ENCODE measurements around the gene DGLUCY.
"Not testable (repeated sequence)": the region's sequence is repeated elsewhere in the genome, so short reads cannot be mapped to it uniquely, and the experiment has no call there.

Gene DGLUCY

GRCh38 chr14:91139776-91140175, 25.9 kb downstream of the DGLUCY start:
- no peak for DNase-seq

- no peak for DNase-seq
These were observed 26.8 kb downstream of the DGLUCY start for GRCh38 chr14:91140672-91141071.

GRCh38 chr14:91142214-91142668, 28.4 kb downstream of the DGLUCY start:
- no peak for DNase-seq

GRCh38 chr14:91143862-91144261, 30.0 kb downstream of the DGLUCY start:
- no peak for DNase-seq

GRCh38 chr14:91144425-91145145, 30.7 kb downstream of the DGLUCY start:
- DNase-seq: no peak

- DNase-seq: no peak
These were observed 31.7 kb downstream of the DGLUCY start for GRCh38 chr14:91145391-91146160.

GRCh38 chr14:91146661-91147060, 32.8 kb downstream of the DGLUCY start:
- no peak for DNase-seq

GRCh38 chr14:91149462-91149861, 35.6 kb downstream of the DGLUCY start:
- peak; percentile 58 for DNase-seq

- DNase-seq: no peak
These were observed 38.6 kb downstream of the DGLUCY start for GRCh38 chr14:91152499-91152898.

GRCh38 chr14:91153360-91153759, 39.5 kb downstream of the DGLUCY start:
- no peak for DNase-seq

GRCh38 chr14:91154851-91155625, 41.2 kb downstream of the DGLUCY start:
- peak; percentile 67 for DNase-seq

- DNase-seq: no peak
These were observed 41.8 kb downstream of the DGLUCY start for GRCh38 chr14:91155626-91156089.

GRCh38 chr14:91156142-91156666, 42.3 kb downstream of the DGLUCY start:
- DNase-seq: not testable (repeated sequence)

- DNase-seq: not testable (repeated sequence)
These were observed 43.0 kb downstream of the DGLUCY start for GRCh38 chr14:91156877-91157276.

GRCh38 chr14:91158091-91158790, 44.4 kb downstream of the DGLUCY start:
- no peak for DNase-seq

GRCh38 chr14:91159182-91159581, 45.3 kb downstream of the DGLUCY start:
- no peak for DNase-seq

GRCh38 chr14:91159906-91160305, 46.0 kb downstream of the DGLUCY start:
- no peak for DNase-seq

GRCh38 chr14:91163316-91163715, 49.4 kb downstream of the DGLUCY start:
- DNase-seq: no peak

- no peak for DNase-seq
These were observed 50.8 kb downstream of the DGLUCY start for GRCh38 chr14:91164676-91165075.

GRCh38 chr14:91167380-91167770, 53.5 kb downstream of the DGLUCY start:
- DNase-seq: no peak

GRCh38 chr14:91169951-91170350, 56.1 kb downstream of the DGLUCY start:
- no peak for DNase-seq

- peak; percentile 47 for DNase-seq
These were observed 56.7 kb downstream of the DGLUCY start for GRCh38 chr14:91170504-91171121.

All from right hindlimb (tissue), 1 donor.